ENCODE measurements around the gene MBOAT1.

GRCh38 chr6:20112841-20113240 lies 99.4 kb downstream of the MBOAT1 start:
- TF ChIP-seq GATA2 (IDR thresholded peaks at IDR 0.05; ENCODE audit: low read depth, low read length) (no peak), GATA3 (IDR thresholded peaks at IDR 0.05; ENCODE audit: low read depth, low read length) (no peak)

Data from SH-SY5Y (cell line).